HG03045 (cell line): Measurements from ENCODE around the gene MAB21L2.
"Not testable (repeated sequence)": the region's sequence is repeated elsewhere in the genome, so short reads cannot be mapped to it uniquely, and the experiment has no call there.

Experiments
- ATAC-seq: cut with Tn5 transposase; IDR thresholded peaks from one replicate; pipeline ENCODE4 v1.9.1; 2021; ENCODE audit warnings: mild to moderate bottlenecking, moderate library complexity; ENCODE audit not compliant: unreplicated experiment

MAB21L2 gene

DNA sequence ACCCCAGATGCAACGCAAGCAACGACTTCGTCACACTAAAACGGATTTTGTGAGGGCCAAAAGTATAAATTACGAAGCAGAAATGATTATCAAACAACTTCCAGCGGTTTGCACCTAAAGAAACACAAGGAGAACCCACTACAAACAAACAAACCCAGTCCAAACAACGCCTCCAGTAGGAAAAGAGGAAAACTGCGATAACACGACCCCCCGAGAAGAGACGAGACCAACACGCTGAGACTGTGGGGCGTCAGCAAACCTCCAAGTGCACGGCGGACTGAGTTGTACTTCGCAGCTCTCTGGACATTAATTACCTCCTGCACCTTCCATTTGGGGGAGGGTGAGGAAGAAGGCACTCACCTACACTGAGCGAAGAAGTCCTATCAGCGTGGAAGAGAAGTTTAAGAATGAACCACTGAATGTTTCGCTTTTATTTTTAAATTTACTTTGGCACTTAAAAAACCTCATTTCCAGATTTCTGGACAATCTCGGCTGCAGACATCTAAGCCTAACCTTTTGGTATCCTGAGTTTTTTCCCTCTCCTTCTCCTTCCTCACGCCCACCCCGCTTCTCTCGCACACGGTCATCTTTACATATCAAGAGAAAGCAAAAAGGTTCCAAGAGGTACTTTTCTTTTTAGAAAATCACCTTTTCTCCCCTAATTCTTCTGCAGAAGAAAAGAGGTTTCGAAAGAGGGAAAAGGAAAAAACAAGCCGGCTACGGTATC, at the start of gene MAB21L2:
Gene MAB21L2, plus strand, starts transcription at position 6 of the 727 bp plus-strand sequence. CDS start 879 bp downstream, outside the sequence.
- ATAC-seq, result no peak

GRCh38 chr4:150533673-150534072, 48.3 kb upstream of the MAB21L2 start:
- ATAC-seq, result no peak

DNA sequence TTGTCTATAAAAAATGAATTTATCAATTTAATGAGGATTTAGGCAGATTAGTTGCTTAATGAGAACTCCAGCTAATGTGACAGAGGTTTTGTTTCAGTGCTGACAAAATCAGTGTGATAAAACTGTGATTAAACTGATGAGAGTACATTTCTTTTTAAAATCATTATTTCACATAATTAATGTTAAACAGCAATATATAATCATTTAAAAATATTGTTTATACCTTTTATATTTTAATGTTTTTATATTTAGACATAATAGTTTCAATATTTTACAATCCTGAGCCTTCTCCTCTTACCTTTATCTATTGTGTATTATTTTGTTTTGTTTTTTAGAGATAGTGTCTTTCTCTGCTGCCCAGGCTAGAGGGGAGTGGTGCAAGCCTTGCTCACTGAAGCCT, 47.1 kb upstream of the MAB21L2 start:
- no peak for ATAC-seq

DNA sequence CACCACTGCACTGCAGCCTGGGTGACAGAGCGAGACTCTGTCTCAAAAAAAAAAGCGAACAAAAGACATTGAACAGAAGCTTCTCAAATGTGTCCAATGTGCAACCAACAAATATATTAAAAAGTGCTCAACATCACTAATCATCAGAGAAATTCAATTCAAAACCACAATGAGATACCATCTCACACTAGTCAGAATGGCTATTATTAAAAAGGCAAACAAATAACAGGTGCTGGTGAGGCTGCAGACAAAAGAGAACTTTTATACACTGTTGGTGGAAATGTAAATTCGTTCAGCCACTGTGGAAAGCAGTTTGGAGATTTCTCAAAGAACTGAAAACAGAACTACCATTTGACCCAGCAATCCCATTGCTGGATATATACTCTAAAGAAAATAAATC, 44.0 kb upstream of the MAB21L2 start:
- not testable (repeated sequence) for ATAC-seq

- ATAC-seq, result no peak
Observed at GRCh38 chr4:150540536-150540935, 41.4 kb upstream of the MAB21L2 start.

GRCh38 chr4:150540959-150541360, 41.0 kb upstream of the MAB21L2 start:
- no peak for ATAC-seq

DNA sequence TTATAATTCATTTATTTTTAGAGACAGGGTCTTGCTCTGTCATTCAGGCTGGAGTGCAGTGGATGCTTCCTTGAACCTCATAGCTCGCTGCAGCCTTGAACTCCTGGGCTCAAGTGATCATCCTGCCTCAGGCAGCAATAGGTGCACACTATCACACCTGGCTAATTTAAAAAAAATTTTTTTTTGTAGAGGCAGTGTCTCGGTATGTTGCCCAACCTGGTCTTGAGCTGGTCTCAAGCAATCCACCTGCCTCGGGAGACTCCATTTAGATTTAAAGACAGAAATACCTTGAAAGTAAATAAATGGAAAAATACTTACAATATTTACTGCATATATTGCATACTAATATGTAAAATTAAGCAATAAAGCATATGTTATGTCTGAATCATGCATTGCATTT, 40.3 kb upstream of the MAB21L2 start:
- no peak for ATAC-seq

GRCh38 chr4:150543042-150543441, 38.9 kb upstream of the MAB21L2 start:
- no peak for ATAC-seq

DNA sequence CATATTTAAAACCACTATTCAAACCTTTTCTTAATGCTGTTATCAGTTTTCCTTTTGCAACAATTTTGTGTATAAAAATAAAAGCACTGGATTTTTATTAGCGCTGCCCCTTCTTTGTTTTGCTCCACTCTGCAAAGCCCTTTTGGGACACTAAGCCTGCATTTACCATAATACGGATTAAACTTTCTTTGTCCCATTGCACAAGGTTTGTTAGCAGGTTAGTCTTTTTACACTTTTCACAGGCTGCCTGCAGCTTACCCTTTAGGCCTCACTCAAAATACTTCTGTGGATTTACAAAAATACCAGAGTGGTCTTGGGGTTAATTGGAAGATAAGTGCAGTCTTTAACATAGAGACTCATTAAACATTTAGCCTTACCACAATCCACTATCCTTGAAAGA, 35.7 kb upstream of the MAB21L2 start:
- ATAC-seq, result no peak

DNA sequence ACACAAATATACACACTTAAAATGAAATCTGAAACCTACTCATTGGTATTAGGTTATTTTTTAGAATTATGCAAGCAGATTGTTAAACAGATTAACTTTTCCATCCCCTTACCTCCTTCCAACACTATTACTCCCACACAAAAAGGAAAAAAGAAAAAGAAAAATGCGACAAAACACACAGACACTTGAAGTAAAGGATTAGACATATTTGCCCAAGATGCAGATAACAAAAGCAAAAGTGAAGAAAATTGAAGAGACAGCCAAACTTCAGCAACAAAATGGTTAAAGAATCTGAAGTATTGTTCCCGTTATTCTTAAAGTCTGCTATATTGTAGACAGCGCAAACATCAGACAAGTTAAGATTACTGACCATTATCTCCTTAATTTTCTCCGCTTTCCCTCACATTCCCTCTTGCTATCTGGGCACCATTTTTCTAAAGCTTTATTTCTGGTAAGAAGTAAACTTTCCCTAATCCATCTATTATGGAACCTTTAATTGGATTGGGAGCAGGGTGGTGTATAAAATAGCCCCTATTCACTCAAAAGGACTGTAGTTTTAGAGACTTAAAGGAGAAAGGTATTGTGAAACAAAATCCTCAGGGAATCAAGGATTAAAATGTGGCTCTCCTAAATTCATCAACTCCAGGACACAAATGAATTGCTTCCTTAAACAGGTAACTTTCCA, 34.7 kb upstream of the MAB21L2 start:
- no peak for ATAC-seq

- ATAC-seq, result not testable (repeated sequence)
Observed at GRCh38 chr4:150557811-150558210, 24.1 kb upstream of the MAB21L2 start.

- no peak for ATAC-seq
Observed at GRCh38 chr4:150561143-150561737, 20.7 kb upstream of the MAB21L2 start.

DNA sequence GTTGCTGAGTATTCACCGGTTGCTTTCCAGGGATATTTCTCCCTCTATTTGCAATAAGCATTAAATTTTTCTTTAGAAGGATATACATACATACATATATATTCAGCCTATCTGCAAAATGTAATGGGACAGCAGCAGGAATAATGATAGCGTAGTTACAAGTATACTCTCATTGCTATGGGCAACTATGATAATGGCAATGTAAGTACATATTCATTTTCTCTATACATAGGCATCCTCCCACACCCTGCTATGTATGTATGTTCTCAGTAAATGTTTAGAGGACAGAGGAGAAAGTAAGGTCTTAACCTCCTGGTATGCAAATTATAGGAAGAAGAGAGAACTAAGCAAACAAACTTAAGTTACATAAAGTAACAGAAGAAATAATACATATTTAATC, 19.7 kb upstream of the MAB21L2 start:
- no peak for ATAC-seq

DNA sequence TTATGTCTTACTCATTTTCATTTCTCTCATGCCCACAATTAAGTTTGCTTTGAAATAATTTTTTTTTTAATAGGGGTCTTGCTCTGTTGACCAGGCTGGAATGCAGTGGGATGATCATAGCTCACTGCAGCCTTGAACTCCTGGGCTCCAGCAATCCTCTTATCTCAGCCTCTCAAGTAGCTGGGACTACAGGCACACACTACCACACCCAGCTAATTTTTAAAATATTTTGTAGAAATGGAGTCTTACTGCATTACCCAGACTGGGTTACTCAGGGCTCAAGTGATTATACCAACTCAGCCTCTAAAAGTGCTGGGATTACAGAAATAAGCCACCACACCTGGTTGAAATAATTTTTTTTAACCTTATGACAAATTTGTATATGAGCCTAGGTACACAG, 19.2 kb upstream of the MAB21L2 start:
- ATAC-seq, result no peak

GRCh38 chr4:150564967-150565366, 17.0 kb upstream of the MAB21L2 start:
- ATAC-seq, result not testable (repeated sequence)

DNA sequence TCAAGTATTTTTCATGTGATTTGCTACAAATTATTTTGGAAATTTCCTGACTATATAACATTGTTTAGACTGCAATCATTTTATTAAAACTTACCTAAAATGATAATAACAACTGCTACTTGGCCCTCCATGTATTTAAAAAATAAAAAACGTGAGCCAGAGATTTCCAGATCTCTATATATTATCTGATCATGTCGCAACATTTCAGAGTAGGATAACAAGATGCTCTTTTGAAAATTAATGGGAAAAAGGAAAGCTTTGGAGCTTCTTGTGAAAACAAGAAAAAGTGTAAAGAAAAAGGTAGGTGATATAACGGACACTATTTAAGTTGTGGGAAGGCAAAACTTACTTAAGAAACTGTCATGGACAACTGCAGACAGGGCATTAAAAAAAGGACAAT, 14.9 kb upstream of the MAB21L2 start:
- no peak for ATAC-seq

DNA sequence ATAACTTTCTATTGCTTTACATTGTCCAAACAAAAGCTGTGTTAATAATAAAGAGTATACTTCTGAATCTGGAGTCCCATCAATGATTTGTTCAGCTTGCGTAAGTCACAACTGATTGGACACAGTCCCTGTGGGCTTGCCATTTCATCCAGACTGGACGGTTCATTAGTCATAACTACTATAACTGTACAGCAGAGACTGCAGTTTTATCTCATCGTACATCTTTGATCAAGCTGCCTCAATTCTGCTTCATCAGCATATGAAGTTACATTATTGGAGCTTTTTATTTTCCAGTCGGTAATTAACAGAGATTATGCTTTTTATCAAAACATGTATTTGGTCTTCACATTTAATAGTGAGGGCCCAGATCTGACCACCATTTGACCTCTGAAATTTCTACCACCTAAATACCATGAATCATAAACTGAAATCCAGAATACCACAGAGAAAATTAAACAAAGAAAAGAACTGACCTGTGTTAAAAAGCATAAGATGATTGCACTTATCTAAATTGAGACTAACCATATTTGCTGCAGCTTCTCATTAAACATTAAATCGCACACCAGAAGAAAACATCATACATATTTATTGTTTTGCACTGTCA, 12.5 kb upstream of the MAB21L2 start:
- no peak for ATAC-seq

GRCh38 chr4:150569998-150570535, 11.9 kb upstream of the MAB21L2 start:
- no peak for ATAC-seq

DNA sequence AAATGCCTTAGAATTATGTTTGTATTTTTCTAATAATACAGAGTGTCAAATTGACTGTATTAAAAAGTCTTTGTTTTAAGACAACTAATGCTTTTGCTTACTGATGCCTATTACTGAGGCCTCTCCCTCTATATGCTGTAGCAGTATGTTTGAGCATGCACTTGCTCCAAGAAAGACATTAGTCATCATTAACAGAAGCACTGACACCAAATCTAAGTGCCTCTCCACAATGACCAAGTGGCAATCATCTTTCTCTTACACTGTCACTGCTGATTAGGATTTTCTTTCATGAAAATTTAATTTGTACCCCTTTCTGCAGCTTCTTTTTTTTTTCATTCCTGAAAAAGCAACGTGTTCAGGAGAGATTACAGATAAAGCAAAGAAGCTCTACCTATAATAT, 11.1 kb upstream of the MAB21L2 start:
- no peak for ATAC-seq

DNA sequence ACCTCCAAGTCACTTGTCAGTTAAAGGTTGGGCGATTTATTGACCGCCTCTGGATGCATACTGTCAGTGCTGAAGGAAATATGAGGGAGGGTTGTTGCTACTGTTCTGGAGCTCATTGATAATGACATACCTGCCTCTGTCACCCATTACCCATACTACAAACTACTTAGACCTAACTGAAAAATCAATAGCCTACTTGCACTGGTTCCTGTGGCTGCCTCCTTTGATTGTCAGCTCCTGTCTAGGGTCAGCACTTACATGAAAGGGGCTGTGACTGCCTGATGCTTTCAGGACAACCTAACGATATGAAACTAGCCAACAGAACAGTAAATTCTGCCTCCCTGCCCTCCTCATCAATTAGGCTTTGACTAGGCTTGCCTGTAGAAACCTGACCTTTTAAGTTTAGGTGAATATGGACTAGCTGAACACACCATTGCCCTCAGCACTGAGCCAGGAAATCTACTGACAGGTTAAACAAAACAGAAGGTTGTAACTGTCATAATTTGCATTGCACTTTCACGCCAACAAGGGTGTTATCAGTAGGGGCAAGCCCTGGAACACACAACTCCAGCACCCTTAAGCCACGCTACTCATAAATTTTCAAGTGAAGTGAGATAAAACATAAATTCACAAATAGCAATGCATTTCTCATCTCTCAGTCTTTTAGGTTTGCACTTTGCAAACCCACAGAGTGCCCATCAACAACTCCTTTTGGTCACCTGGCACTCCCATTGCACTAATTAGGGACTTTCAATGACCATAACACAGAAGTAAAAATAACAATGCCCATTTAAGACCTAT, 9.0 kb upstream of the MAB21L2 start:
- ATAC-seq, result no peak

GRCh38 chr4:150573534-150573933, 8.4 kb upstream of the MAB21L2 start:
- no peak for ATAC-seq
